Gastrocnemius medialis (tissue), 4 donors: ENCODE measurements around the gene NFAM1. TPM values are rescaled to one million over a fixed set of nuclear protein-coding genes. Genes with fewer than 3 reads are reported as not detected.

Source experiments
- ATAC-seq, 2 donors: fragments of 150-250 bp; one replicate each; pipeline ENCODE4 v1.9.1; 2016
- DNase-seq, 2 donors: peaks; one replicate each; pipeline ENCODE4 v3.0.0-alpha.2; 2019
- H3K27ac ChIP-seq, 4 donors: fragments of 200-600 bp; sonication (generic); 1 replicate in 1 of 4; 2 replicates in 3 of 4; pipeline ENCODE4 v1.5.1; 2016 to 2018; ENCODE audit warnings: mild to moderate bottlenecking in 2 of 4, moderate library complexity in 1 of 4
- H3K27me3 ChIP-seq, 3 donors: fragments of 200-600 bp; sonication (generic) in 2 of 3; 1 replicate in 1 of 3; 2 replicates in 2 of 3; pipeline versions ENCODE4 v1.5.1 to v1.6.0; 2016 to 2019; ENCODE audit warnings: mild to moderate bottlenecking in 1 of 3, moderate library complexity in 1 of 3
- H3K36me3 ChIP-seq, 2 donors: fragments of 200-600 bp; sonication (generic) in 1 of 2; one replicate each; pipeline ENCODE4 v1.5.1; 2017 to 2018
- H3K4me1 ChIP-seq, 2 donors: fragments of 200-600 bp; sonication (generic) in 1 of 2; one replicate each; pipeline ENCODE4 v1.5.1; 2016 to 2017; ENCODE audit warnings: mild to moderate bottlenecking in 2 of 2
- H3K4me3 ChIP-seq, 4 donors: fragments of 200-600 bp; sonication (generic) in 3 of 4; 1 replicate in 1 of 4; 2 replicates in 3 of 4; pipeline ENCODE4 v1.5.1; 2016 to 2019; ENCODE audit warnings: mild to moderate bottlenecking in 2 of 4
- H3K9me3 ChIP-seq, 3 donors: fragments of 200-600 bp; sonication (generic) in 2 of 3; 1 replicate in 1 of 3; 2 replicates in 2 of 3; pipeline ENCODE4 v1.5.1; 2016 to 2019
- POLR2A ChIP-seq, 2 donors: fragments of 450-650 bp; IDR thresholded peaks; one replicate each; pipeline ENCODE4 v1.6.1; 2017; ENCODE audit warnings: antibody characterized with exemption in 2 of 2, mild to moderate bottlenecking in 2 of 2, moderate library complexity in 2 of 2
- in situ Hi-C, 4 donors: fragments of 200-750 bp; cut with MboI; loops; one replicate each; pipeline versions ENCODE4 v1.15.0 to v1.8.0; 2017; ENCODE audit warnings: low sequenced_read_pairs in 4 of 4
- intact Hi-C: fragments of 100-400 bp; cut with DNase I; formaldehyde crosslinking; loops from one replicate; pipeline ENCODE4 v1.15.1; 2023; ENCODE audit warnings: low total_unique reads
- total RNA-seq, 4 donors: library from RNA; depleted of rRNA; stranded (reverse); fragments of >200 nt; gene quantifications; one replicate each; pipeline versions ENCODE4 v1.1.0 to v1.2.3, GENCODE V29; 2016
- TF ChIP-seq, protein P1 (sequence below), 5 experiments: fragments of 450-650 bp in 3 of 5; fragments of 200-600 bp in 2 of 5; sonication (generic) in 2 of 5; IDR thresholded peaks in 4 of 5; conservative IDR thresholded peaks in 1 of 5; 1 replicate in 4 of 5; 2 replicates in 1 of 5; pipeline ENCODE4 v1.5.1; 2016 to 2019; ENCODE audit warnings: antibody characterized with exemption in 5 of 5, mild to moderate bottlenecking in 3 of 5, moderate library complexity in 3 of 5

NFAM1 gene
- total RNA-seq, 4 donors from 2014 or later, result 0.20 to 0.59 (median 0.58) TPM; not detected in 1

DNA sequence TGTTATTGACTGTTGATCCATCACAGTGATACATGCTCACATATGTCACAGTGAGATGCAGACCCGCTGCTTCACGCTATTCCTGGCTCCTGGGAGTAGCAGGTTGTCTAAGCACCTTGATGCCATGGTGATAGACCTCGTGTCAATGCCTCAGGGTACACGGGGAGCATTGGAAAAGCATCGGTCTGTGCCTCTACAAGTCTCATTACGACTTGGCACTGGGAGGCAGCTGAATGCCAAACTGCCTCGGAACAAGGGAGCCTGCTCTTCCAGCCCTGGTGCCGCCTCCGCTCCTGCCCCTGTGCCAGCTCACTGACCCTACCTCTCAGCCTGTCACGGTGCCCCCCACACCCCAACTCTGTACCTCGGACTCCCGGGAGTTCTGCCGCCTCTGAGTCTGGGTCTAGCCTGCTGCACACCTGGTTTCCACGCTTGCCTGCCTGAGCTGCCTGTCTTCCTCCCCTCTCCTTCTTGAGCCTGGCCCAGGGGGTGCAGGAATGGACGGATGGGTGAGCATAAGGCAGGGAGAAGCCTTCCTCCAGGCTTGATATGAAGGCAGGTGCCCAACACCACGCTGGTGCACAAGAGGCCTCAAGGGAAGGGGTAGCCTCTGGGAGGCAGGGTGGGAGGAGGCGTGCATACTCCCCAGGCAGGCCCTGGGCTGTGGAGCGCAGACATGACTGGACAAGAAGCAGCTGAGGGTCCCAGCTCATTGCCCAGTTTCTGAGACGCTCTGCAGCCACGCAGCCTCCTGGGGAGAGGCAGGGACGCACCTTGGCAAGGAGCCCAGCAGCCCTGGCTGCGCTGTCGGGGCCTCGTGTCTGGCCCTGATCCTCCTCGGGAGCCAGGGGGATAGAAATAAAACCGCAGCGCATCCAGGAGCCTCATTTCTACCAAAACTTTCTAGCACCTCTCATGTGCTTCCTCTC is 1.8 kb upstream of the NFAM1 start:
- Histone ChIP-seq H3K27me3 (peaks cover 26 to 39% (median 28%) of the 10 kb centered on the region in 3 donors), H3K4me3 (no peak overlapping the region), H3K27ac (no peak overlapping the region), H3K36me3 (no peaks in the 10 kb centered on the region), H3K4me1 (peaks cover 6 to 7% of the 10 kb centered on the region in 2 donors), H3K9me3 (no peaks in the 10 kb centered on the region)
- intact Hi-C loops, result no loop called here
- TF ChIP-seq, protein P1, sequence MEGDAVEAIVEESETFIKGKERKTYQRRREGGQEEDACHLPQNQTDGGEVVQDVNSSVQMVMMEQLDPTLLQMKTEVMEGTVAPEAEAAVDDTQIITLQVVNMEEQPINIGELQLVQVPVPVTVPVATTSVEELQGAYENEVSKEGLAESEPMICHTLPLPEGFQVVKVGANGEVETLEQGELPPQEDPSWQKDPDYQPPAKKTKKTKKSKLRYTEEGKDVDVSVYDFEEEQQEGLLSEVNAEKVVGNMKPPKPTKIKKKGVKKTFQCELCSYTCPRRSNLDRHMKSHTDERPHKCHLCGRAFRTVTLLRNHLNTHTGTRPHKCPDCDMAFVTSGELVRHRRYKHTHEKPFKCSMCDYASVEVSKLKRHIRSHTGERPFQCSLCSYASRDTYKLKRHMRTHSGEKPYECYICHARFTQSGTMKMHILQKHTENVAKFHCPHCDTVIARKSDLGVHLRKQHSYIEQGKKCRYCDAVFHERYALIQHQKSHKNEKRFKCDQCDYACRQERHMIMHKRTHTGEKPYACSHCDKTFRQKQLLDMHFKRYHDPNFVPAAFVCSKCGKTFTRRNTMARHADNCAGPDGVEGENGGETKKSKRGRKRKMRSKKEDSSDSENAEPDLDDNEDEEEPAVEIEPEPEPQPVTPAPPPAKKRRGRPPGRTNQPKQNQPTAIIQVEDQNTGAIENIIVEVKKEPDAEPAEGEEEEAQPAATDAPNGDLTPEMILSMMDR (IDR thresholded peaks at IDR 0.05 in 4 of 5, conservative IDR thresholded peaks at IDR 0.05 in 1 of 5), result no peak
- TF ChIP-seq POLR2A (IDR thresholded peaks at IDR 0.05), result no peak
- in situ Hi-C loops, result loop anchor here (5.0 to 25.0 kb wide), 6 partner anchors 262 to 472 kb away; partner anchors contain the start of genes NDUFA6 (in 3 of the 4), SEPTIN3 (in 3 of the 4), SMIM45 (in 2 of the 4) and SMDT1 (in 1 of the 4)
- ATAC-seq (no peak), DNase-seq (no peak)

DNA sequence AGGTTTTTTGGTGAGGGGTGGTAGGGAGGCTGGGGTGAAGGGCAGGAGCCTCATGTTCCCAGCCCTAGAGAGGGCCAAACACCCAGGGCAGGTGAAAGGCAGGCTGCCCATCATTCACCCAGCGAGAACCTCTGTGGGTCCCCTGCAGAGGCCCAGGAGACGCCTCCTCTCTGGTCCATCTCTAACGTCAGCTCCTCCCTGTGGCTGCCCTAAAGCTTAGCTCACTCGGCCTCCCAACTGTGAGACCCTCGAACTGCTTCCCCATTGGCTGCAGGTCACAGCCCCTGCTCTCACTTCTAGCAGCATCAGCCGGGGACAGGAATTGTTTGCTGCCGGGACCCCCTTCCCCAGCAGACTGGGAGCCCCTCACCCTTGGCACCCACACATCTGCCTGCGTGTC is 615 bp upstream of the NFAM1 start:
- H3K27me3 ChIP-seq, result peaks cover 20 to 36% (median 28%) of the 10 kb centered on the region in 3 donors

DNA sequence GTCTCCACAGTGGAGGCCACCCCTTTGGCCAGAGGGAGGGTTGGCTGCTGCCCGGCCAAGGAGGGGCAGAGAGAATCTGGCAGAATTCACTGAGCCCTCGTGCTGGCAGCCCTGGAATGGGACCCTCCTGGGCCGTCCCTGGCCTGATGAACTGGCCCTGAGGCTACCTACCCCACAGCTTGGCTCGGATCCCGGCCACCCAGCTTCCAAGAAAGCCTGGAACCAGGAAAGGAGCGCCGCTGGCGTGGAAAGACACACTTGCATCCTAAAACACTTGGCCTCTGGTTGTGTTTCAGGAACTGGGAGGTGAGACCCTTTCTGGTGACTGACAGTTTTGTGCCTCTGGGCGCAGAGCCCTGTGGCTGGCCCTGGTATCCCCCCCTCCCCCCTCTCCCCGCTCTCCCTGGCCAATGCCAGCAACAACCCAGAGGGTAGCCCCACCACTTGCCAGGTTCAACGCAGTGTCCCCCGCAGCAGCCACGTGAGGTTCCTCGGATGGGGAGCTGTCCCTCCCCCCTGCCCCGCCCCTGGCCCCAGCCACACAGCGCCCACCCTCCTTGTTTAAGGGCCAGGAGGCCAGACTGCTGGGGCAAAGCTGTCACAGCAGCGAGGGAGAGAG is 693 bp downstream of the NFAM1 start:
- ATAC-seq (no peak), DNase-seq (no peak)
- H3K9me3 ChIP-seq, result no peaks in the 10 kb centered on the region
- intact Hi-C loops (no loop called here), in situ Hi-C loops (loop anchor here (5.0 to 25.0 kb wide), 6 partner anchors 259 to 469 kb away; partner anchors contain the start of genes NDUFA6 (in 3 of the 4), SEPTIN3 (in 3 of the 4), SMIM45 (in 2 of the 4) and SMDT1 (in 1 of the 4))
- H3K27me3 ChIP-seq, result peaks cover 18 to 33% (median 28%) of the 10 kb centered on the region in 3 donors
- H3K4me3 ChIP-seq, result peak overlapping the region in 2 of 4 donors; percentile 4 to 40
- no peak for TF ChIP-seq POLR2A (IDR thresholded peaks at IDR 0.05)
- TF ChIP-seq, protein P1 (IDR thresholded peaks at IDR 0.05 in 4 of 5, conservative IDR thresholded peaks at IDR 0.05 in 1 of 5), result no peak
- no peak overlapping the region for H3K27ac ChIP-seq
- no peaks in the 10 kb centered on the region for H3K36me3 ChIP-seq
- no peaks in the 10 kb centered on the region for H3K4me1 ChIP-seq

More for the DNA sequence above, 615 bp upstream of the NFAM1 start:
- in situ Hi-C loops, result loop anchor here (5.0 to 25.0 kb wide), 6 partner anchors 261 to 471 kb away; partner anchors contain the start of genes NDUFA6 (in 3 of the 4), SEPTIN3 (in 3 of the 4), SMIM45 (in 2 of the 4) and SMDT1 (in 1 of the 4)
- Histone ChIP-seq H3K4me3 (no peak overlapping the region), H3K9me3 (no peaks in the 10 kb centered on the region), H3K4me1 (peaks cover 3 to 6% of the 10 kb centered on the region in 2 donors), H3K27ac (no peak overlapping the region), H3K36me3 (no peaks in the 10 kb centered on the region)
- intact Hi-C loops, result no loop called here
- no peak for DNase-seq
- TF ChIP-seq, protein P1 (IDR thresholded peaks at IDR 0.05 in 4 of 5, conservative IDR thresholded peaks at IDR 0.05 in 1 of 5), result no peak
- TF ChIP-seq POLR2A (IDR thresholded peaks at IDR 0.05), result no peak
- no peak for ATAC-seq

DNA sequence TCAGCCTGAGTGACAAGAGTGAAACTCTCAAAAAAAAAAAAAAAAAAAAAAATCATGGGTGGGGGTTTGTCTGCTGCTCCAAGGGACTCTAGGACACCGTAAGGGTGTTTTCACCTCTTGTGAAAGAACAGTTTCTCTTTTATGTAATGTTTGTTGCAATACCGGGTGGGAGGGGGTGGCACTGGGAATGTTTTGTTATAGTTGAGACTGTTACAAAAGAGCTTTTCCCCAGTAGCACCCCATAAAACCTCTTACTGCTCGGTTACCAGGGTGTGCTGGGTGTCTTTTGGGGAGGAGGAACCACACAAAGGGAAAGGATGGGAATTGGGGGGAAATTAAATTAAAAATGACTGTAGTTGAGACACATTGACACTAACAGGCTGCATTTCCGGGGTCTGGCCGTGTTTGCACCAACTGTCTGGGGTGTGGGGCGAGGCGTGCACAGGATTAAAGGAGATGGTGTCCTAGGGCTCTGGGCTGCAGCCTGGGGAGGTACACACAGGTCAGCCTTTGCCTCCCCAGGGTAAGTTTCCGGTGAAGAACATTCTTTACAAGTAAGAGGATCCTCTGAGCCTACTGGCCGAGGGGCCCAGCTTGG is 1.6 kb downstream of the NFAM1 start:
- no peak for TF ChIP-seq POLR2A (IDR thresholded peaks at IDR 0.05)
- TF ChIP-seq, protein P1 (IDR thresholded peaks at IDR 0.05 in 4 of 5, conservative IDR thresholded peaks at IDR 0.05 in 1 of 5), result no peak
- in situ Hi-C loops, result loop anchor here (5.0 to 25.0 kb wide), 6 partner anchors 258 to 468 kb away; partner anchors contain the start of genes NDUFA6 (in 3 of the 4), SEPTIN3 (in 3 of the 4), SMIM45 (in 2 of the 4) and SMDT1 (in 1 of the 4)
- intact Hi-C loops, result no loop called here
- ATAC-seq (no peak), DNase-seq (no peak)
- Histone ChIP-seq H3K27ac (no peak overlapping the region), H3K36me3 (no peaks in the 10 kb centered on the region), H3K9me3 (no peaks in the 10 kb centered on the region), H3K4me1 (no peaks in the 10 kb centered on the region), H3K4me3 (no peak overlapping the region), H3K27me3 (peaks cover 11 to 26% (median 26%) of the 10 kb centered on the region in 3 donors)
